D721Med (cell line): ENCODE measurements around the gene CABYR.

ENCODE experiments used
- DNase-seq: peaks from one replicate; pipeline ENCODE4 v3.0.0; 2011; ENCODE audit warnings: low spot score; ENCODE audit not compliant: insufficient read length
- FAIRE-seq: peaks from 2 replicates; lab custom pipeline; 2011; peaks lifted over from hg19 to GRCh38; lab: Jason Lieb, UNC
- CTCF ChIP-seq: IDR thresholded peaks from 2 replicates; pipeline ENCODE4 v1.5.1; 2012; ENCODE audit warnings: mild to moderate bottlenecking, control low read depth; ENCODE audit not compliant: insufficient read depth; ENCODE audit errors: missing control alignments

The CABYR gene

GRCh38 chr18:24209558-24209957, 70.7 kb downstream of the CABYR start:
- FAIRE-seq = no peak
- TF ChIP-seq CTCF = no peak
- no peak for DNase-seq
